GM21447 (cell line): ENCODE measurements around the gene PRDM2.

Source experiments
- ATAC-seq: cut with Tn5 transposase; IDR thresholded peaks from one replicate; pipeline ENCODE4 v1.9.1; 2021; ENCODE audit not compliant: unreplicated experiment

Gene PRDM2

GRCh38 chr1:13783551-13783950 lies 83.6 kb downstream of the PRDM2 start:
- ATAC-seq = no peak

GRCh38 chr1:13784971-13785370 lies 85.0 kb downstream of the PRDM2 start:
- ATAC-seq = no peak

- ATAC-seq = no peak
Observed at GRCh38 chr1:13786541-13786940, 86.6 kb downstream of the PRDM2 start.

GRCh38 chr1:13788795-13789194 lies 88.8 kb downstream of the PRDM2 start:
- ATAC-seq = no peak

GRCh38 chr1:13790290-13791030 lies 90.5 kb downstream of the PRDM2 start:
- ATAC-seq = no peak

GRCh38 chr1:13792419-13792818 lies 92.4 kb downstream of the PRDM2 start:
- no peak for ATAC-seq

- no peak for ATAC-seq
Observed at GRCh38 chr1:13793088-13793730, 93.2 kb downstream of the PRDM2 start.

GRCh38 chr1:13794231-13795187 lies 94.5 kb downstream of the PRDM2 start:
- no peak for ATAC-seq

- ATAC-seq = no peak
Observed at GRCh38 chr1:13797397-13797796, 97.4 kb downstream of the PRDM2 start.

GRCh38 chr1:13798120-13798519 lies 98.1 kb downstream of the PRDM2 start:
- no peak for ATAC-seq

- ATAC-seq = no peak
Observed at GRCh38 chr1:13799502-13800283, 99.7 kb downstream of the PRDM2 start.

- no peak for ATAC-seq
Observed at GRCh38 chr1:13801232-13801631, 101.2 kb downstream of the PRDM2 start.

- ATAC-seq = no peak
Observed at GRCh38 chr1:13801655-13802486, 101.9 kb downstream of the PRDM2 start.

GRCh38 chr1:13802782-13803545 lies 103.0 kb downstream of the PRDM2 start:
- no peak for ATAC-seq

- no peak for ATAC-seq
Observed at GRCh38 chr1:13803546-13804239, 103.7 kb downstream of the PRDM2 start.

- no peak for ATAC-seq
Observed at GRCh38 chr1:13804240-13804633, 104.2 kb downstream of the PRDM2 start.

GRCh38 chr1:13805431-13805830 lies 105.4 kb downstream of the PRDM2 start:
- ATAC-seq = no peak

- ATAC-seq = no peak
Observed at GRCh38 chr1:13806108-13806507, 106.1 kb downstream of the PRDM2 start.

GRCh38 chr1:13807209-13807608 lies 107.2 kb downstream of the PRDM2 start:
- no peak for ATAC-seq
